ENCODE data around the gene PNPLA7.

The PNPLA7 gene

GRCh38 chr9:137588891-137589290 is 38.7 kb upstream of the PNPLA7 start:
- Histone ChIP-seq H3K4me2 (ENCODE audit: low read length, poor library complexity, severe bottlenecking) (peak overlapping the region; percentile 88), H3K27ac (ENCODE audit: low read length, poor library complexity, severe bottlenecking) (no peak overlapping the region), H3K18ac (ENCODE audit: low read depth in 1 of 2, low read length in 2 of 2) (no peak overlapping the region), H2BK12ac (ENCODE audit: low read length in 2 of 2) (no peak overlapping the region), H3K4me3 (ENCODE audit: insufficient read depth in 1 of 2, low read depth in 1 of 2, low read length in 2 of 2) (peak overlapping the region in 1 of 2 experiments; percentile 92), H3K36me3 (ENCODE audit: control insufficient read depth in 1 of 2, insufficient read depth in 2 of 2, low read depth in 1 of 2, low read length in 2 of 2) (peaks cover 43 to 46% of the 10 kb centered on the region in 2 experiments), H3K23ac (ENCODE audit: low read length in 2 of 2) (no peak overlapping the region), H2AFZ (ENCODE audit: low read depth, low read length) (no peak overlapping the region), H4K91ac (ENCODE audit: low read length) (no peak overlapping the region), H3K4ac (ENCODE audit: low read depth in 1 of 2, low read length in 2 of 2) (no peak overlapping the region), H3K27me3 (ENCODE audit: control insufficient read depth in 1 of 2, insufficient read depth in 1 of 2, low read length in 2 of 2) (no peaks in the 10 kb centered on the region), H2BK5ac (ENCODE audit: low read depth, low read length, poor library complexity, severe bottlenecking) (no peak overlapping the region), H3K79me1 (replicated peaks; ENCODE audit: low read length, poor library complexity, severe bottlenecking) (peaks cover 48% of the 10 kb centered on the region), H2BK15ac (ENCODE audit: low read depth, poor library complexity, severe bottlenecking) (no peak overlapping the region), H3K14ac (ENCODE audit: low read length in 2 of 2) (no peak overlapping the region), H3K9me3 (ENCODE audit: control insufficient read depth, low read length) (no peaks in the 10 kb centered on the region), H3K9ac (ENCODE audit: low read length) (peak overlapping the region; percentile 89), H2BK120ac (ENCODE audit: low read depth, low read length) (no peak overlapping the region), H2AK5ac (ENCODE audit: low read length, severe bottlenecking) (no peak overlapping the region), H4K8ac (ENCODE audit: low read length) (no peak overlapping the region), H3K4me1 (ENCODE audit: control insufficient read depth, insufficient read depth, low read depth, low read length) (peaks cover 10% of the 10 kb centered on the region)
- DNase-seq = no peak
- WGBS = 94% methylated on average over 6 of the region's 6 CpGs

DNA sequence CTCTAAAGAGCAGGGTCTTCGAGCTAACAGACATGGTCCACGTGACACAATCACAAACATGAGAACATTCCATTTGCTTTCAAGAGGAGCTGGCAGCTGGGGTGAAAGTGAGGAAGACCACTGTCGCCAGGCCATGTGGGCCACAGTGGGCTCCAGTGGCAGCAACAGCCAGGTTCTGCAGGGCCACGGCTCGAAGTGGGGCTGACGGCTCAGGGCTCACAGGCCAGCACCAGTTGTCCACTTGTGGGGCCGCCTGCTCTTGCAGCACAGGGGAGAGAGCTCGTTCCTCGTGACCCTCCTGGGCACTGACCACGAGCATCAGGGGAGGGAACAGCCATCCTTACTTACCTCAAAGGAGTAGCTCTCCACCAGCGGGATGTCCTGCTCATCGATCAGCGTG is 38.1 kb upstream of the PNPLA7 start:
- no peak overlapping the region for H2AFZ ChIP-seq (ENCODE audit: low read depth, low read length)
- no peak overlapping the region for H3K23ac ChIP-seq (ENCODE audit: low read length in 2 of 2)
- H3K27ac ChIP-seq (ENCODE audit: low read length, poor library complexity, severe bottlenecking) = no peak overlapping the region
- H3K4me1 ChIP-seq (ENCODE audit: control insufficient read depth, insufficient read depth, low read depth, low read length) = peaks cover 10% of the 10 kb centered on the region
- no peak overlapping the region for H2BK12ac ChIP-seq (ENCODE audit: low read length in 2 of 2)
- H3K36me3 ChIP-seq (ENCODE audit: control insufficient read depth in 1 of 2, insufficient read depth in 2 of 2, low read depth in 1 of 2, low read length in 2 of 2) = peaks cover 48 to 52% of the 10 kb centered on the region in 2 experiments
- H3K4me2 ChIP-seq (ENCODE audit: low read length, poor library complexity, severe bottlenecking) = no peak overlapping the region
- 94% methylated on average over 12 of the region's 13 CpGs for WGBS
- no peak overlapping the region for H3K14ac ChIP-seq (ENCODE audit: low read length in 2 of 2)
- no peak overlapping the region for H3K4me3 ChIP-seq (ENCODE audit: insufficient read depth in 1 of 2, low read depth in 1 of 2, low read length in 2 of 2)
- H3K4ac ChIP-seq (ENCODE audit: low read depth in 1 of 2, low read length in 2 of 2) = no peak overlapping the region
- no peak for DNase-seq
- H3K18ac ChIP-seq (ENCODE audit: low read depth in 1 of 2, low read length in 2 of 2) = no peak overlapping the region
- H3K27me3 ChIP-seq (ENCODE audit: control insufficient read depth in 1 of 2, insufficient read depth in 1 of 2, low read length in 2 of 2) = no peaks in the 10 kb centered on the region
- no peak overlapping the region for H2AK5ac ChIP-seq (ENCODE audit: low read length, severe bottlenecking)
- H4K91ac ChIP-seq (ENCODE audit: low read length) = no peak overlapping the region
- H2BK120ac ChIP-seq (ENCODE audit: low read depth, low read length) = no peak overlapping the region
- H4K8ac ChIP-seq (ENCODE audit: low read length) = no peak overlapping the region
- H2BK15ac ChIP-seq (ENCODE audit: low read depth, poor library complexity, severe bottlenecking) = no peak overlapping the region
- no peak overlapping the region for H2BK5ac ChIP-seq (ENCODE audit: low read depth, low read length, poor library complexity, severe bottlenecking)
- H3K79me1 ChIP-seq (replicated peaks; ENCODE audit: low read length, poor library complexity, severe bottlenecking) = peaks cover 54% of the 10 kb centered on the region
- H3K9me3 ChIP-seq (ENCODE audit: control insufficient read depth, low read length) = no peaks in the 10 kb centered on the region
- peak overlapping the region; percentile 89 for H3K9ac ChIP-seq (ENCODE audit: low read length)

GRCh38 chr9:137586854-137587253 is 36.7 kb upstream of the PNPLA7 start:
- Histone ChIP-seq H3K27ac (ENCODE audit: low read length, poor library complexity, severe bottlenecking) (no peak overlapping the region), H3K23ac (ENCODE audit: low read length in 2 of 2) (peak overlapping the region in 1 of 2 experiments; percentile 48), H3K4me2 (ENCODE audit: low read length, poor library complexity, severe bottlenecking) (no peak overlapping the region), H3K4ac (ENCODE audit: low read depth in 1 of 2, low read length in 2 of 2) (no peak overlapping the region), H3K14ac (ENCODE audit: low read length in 2 of 2) (no peak overlapping the region), H3K4me3 (ENCODE audit: insufficient read depth in 1 of 2, low read depth in 1 of 2, low read length in 2 of 2) (no peak overlapping the region), H4K8ac (ENCODE audit: low read length) (no peak overlapping the region), H2BK5ac (ENCODE audit: low read depth, low read length, poor library complexity, severe bottlenecking) (no peak overlapping the region), H3K9me3 (ENCODE audit: control insufficient read depth, low read length) (no peaks in the 10 kb centered on the region), H2BK120ac (ENCODE audit: low read depth, low read length) (no peak overlapping the region), H3K79me1 (replicated peaks; ENCODE audit: low read length, poor library complexity, severe bottlenecking) (peaks cover 56% of the 10 kb centered on the region), H2BK12ac (ENCODE audit: low read length in 2 of 2) (no peak overlapping the region), H2AFZ (ENCODE audit: low read depth, low read length) (no peak overlapping the region), H2AK5ac (ENCODE audit: low read length, severe bottlenecking) (no peak overlapping the region), H3K36me3 (ENCODE audit: control insufficient read depth in 1 of 2, insufficient read depth in 2 of 2, low read depth in 1 of 2, low read length in 2 of 2) (peaks cover 63 to 67% of the 10 kb centered on the region in 2 experiments), H3K4me1 (ENCODE audit: control insufficient read depth, insufficient read depth, low read depth, low read length) (peaks cover 10% of the 10 kb centered on the region), H3K27me3 (ENCODE audit: control insufficient read depth in 1 of 2, insufficient read depth in 1 of 2, low read length in 2 of 2) (no peaks in the 10 kb centered on the region), H2BK15ac (ENCODE audit: low read depth, poor library complexity, severe bottlenecking) (no peak overlapping the region), H3K9ac (ENCODE audit: low read length) (no peak overlapping the region), H4K91ac (ENCODE audit: low read length) (no peak overlapping the region), H3K18ac (ENCODE audit: low read depth in 1 of 2, low read length in 2 of 2) (no peak overlapping the region)
- DNase-seq = no peak
- 99% methylated on average over 14 of the region's 14 CpGs for WGBS

DNA sequence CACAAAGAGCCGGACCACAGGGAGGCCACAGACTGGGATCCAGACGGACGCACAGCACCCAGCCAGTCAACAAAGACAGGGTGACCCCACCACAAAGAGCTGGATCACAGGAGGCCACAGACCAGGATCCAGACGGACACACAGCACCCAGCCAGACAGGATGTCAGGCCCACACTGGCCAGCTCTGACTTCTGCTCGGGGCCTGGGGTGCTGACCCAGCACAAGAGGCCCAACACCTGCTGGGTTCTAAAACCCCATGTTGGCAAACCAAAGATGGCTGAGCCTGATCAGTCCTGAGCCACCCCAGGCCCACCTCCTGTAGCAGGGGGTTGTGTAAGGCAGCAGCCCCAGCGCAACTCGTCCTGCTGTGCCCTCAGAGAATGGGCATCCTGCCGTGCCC is 33.8 kb upstream of the PNPLA7 start:
- Histone ChIP-seq H3K79me1 (replicated peaks; ENCODE audit: low read length, poor library complexity, severe bottlenecking) (peaks cover 55% of the 10 kb centered on the region), H3K18ac (ENCODE audit: low read depth in 1 of 2, low read length in 2 of 2) (no peak overlapping the region), H3K9ac (ENCODE audit: low read length) (no peak overlapping the region), H3K4me1 (ENCODE audit: control insufficient read depth, insufficient read depth, low read depth, low read length) (peaks cover 14% of the 10 kb centered on the region), H3K4me3 (ENCODE audit: insufficient read depth in 1 of 2, low read depth in 1 of 2, low read length in 2 of 2) (no peak overlapping the region), H3K27me3 (ENCODE audit: control insufficient read depth in 1 of 2, insufficient read depth in 1 of 2, low read length in 2 of 2) (no peaks in the 10 kb centered on the region), H2AK5ac (ENCODE audit: low read length, severe bottlenecking) (no peak overlapping the region), H4K8ac (ENCODE audit: low read length) (no peak overlapping the region), H2AFZ (ENCODE audit: low read depth, low read length) (no peak overlapping the region), H2BK15ac (ENCODE audit: low read depth, poor library complexity, severe bottlenecking) (no peak overlapping the region), H3K36me3 (ENCODE audit: control insufficient read depth in 1 of 2, insufficient read depth in 2 of 2, low read depth in 1 of 2, low read length in 2 of 2) (peaks cover 84 to 86% of the 10 kb centered on the region in 2 experiments), H3K23ac (ENCODE audit: low read length in 2 of 2) (no peak overlapping the region), H2BK12ac (ENCODE audit: low read length in 2 of 2) (no peak overlapping the region), H2BK120ac (ENCODE audit: low read depth, low read length) (no peak overlapping the region), H3K4me2 (ENCODE audit: low read length, poor library complexity, severe bottlenecking) (no peak overlapping the region), H4K91ac (ENCODE audit: low read length) (no peak overlapping the region), H3K4ac (ENCODE audit: low read depth in 1 of 2, low read length in 2 of 2) (no peak overlapping the region), H3K27ac (ENCODE audit: low read length, poor library complexity, severe bottlenecking) (no peak overlapping the region), H3K9me3 (ENCODE audit: control insufficient read depth, low read length) (no peaks in the 10 kb centered on the region), H3K14ac (ENCODE audit: low read length in 2 of 2) (no peak overlapping the region), H2BK5ac (ENCODE audit: low read depth, low read length, poor library complexity, severe bottlenecking) (no peak overlapping the region)
- DNase-seq = no peak
- WGBS = 92% methylated on average over 8 of the region's 8 CpGs

Measured in mesenchymal stem cell (in vitro differentiated cells and primary cell).